Fibroblast of skin of left quadriceps (primary cell): ENCODE measurements around the gene PATZ1.

Source experiments
- DNase-seq, 2 experiments: peaks; one replicate each; pipeline ENCODE4 v3.0.0-alpha.2; 2013; ENCODE audit warnings: low read depth in 2 of 2

PATZ1 gene

DNA sequence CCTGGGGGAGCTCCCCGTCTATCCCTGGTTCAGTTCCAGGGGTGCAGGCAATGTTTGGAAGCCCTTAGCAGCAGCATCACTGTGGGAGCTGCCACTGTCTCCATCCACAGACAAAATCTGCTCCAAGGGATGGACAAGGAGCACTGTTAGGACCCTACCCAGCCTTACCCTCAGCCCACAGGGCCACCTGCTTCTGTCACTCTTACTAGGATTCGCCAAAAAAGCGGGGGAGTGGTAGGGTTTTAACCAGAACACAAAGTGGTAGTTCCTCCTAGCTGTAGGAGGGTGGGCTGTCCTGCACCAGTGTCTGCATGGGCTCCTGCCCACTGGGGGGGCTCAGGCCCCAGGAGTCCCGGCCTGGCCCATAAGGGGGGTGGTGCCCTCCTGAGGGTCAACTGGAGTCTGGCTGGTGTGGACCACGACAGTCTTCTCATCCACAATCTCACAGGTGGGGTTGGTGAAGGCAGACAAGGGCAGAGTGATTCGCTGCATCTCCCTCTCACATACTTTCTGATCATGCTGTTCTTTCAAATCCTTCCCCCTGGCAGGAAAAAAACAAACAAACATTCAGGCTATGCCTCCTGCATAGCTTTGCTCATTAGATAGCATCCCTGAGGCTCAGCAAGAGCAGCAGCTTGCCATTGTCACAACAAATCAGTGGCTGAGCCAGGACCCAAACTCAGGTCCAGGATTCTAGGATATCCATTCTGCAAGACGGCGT, 63.2 kb downstream of the PATZ1 start:
- no peak for DNase-seq

DNA sequence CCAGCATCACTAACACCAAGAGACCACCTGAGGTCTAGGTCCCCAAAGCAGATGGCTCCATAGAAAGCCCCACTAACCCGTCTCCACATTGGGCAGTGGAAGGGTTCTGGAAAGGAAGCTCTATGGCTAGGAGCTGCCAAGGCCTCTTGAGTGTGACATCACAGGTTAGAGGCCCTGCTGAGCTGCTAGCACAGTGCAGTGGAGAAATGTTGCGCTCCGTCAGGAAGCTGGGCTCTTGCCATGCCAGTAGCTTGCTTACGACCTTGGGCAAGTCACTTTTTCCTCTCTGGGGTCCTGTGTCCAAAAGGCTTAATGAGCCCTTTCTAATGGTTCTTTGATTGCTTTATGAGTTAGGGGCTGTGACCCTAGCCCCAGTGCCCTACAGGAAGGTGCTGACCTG, 64.4 kb downstream of the PATZ1 start:
- no peak for DNase-seq

DNA sequence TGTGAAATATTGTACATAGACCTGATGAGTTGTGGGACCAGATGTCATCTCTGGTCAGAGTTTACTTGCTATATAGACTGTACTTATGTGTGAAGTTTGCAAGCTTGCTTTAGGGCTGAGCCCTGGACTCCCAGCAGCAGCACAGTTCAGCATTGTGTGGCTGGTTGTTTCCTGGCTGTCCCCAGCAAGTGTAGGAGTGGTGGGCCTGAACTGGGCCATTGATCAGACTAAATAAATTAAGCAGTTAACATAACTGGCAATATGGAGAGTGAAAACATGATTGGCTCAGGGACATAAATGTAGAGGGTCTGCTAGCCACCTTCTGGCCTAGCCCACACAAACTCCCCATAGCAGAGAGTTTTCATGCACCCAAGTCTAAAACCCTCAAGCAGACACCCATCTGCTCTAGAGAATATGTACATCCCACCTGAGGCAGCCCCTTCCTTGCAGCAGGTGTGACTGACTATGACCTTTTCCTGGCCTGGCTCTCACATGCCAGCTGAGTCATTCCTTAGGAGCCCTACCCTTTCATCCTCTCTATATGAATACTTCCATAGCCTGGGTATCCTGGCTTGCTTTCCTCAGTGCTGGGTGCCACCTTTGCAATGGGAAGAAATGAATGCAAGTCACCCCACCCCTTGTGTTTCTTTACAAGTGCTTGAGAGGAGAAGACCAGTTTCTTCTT, 66.2 kb downstream of the PATZ1 start:
- no peak for DNase-seq

DNA sequence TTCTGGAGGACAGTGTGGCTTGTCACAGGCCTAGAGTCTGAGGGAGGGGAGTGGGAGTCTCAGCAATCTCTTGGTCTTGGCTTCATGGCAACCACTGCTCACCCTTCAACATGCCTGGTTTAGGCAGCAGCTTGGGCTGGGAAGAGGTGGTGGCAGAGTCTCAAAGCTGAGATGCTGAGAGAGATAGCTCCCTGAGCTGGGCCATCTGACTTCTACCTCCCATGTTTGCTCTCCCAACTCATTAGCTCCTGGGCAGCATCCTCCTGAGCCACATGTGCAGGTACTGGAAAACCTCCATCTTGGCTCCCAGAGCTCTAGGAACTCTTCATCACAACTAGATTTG, 66.8 kb downstream of the PATZ1 start:
- no peak for DNase-seq

DNA sequence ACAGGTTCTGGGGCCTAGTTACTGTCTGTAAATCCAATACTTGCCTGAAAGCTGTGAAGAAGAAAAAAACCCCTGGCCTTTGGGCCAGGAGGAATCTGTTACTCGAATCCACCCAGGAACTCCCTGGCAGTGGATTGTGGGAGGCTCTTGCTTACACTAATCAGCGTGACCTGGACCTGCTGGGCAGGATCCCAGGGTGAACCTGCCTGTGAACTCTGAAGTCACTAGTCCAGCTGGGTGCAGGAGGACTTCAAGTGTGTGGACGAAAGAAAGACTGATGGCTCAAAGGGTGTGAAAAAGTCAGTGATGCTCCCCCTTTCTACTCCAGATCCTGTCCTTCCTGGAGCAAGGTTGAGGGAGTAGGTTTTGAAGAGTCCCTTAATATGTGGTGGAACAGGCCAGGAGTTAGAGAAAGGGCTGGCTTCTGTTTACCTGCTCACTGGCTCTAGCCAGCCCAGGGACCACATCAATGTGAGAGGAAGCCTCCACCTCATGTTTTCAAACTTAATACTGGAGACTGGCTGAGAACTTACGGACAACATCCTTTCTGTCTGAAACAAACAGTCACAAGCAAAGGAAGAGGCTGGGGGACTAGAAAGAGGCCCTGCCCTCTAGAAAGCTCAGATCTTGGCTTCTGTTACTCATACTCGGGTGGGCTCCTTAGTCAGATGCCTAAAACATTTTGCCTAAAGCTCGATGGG, 67.4 kb downstream of the PATZ1 start:
- no peak for DNase-seq

DNA sequence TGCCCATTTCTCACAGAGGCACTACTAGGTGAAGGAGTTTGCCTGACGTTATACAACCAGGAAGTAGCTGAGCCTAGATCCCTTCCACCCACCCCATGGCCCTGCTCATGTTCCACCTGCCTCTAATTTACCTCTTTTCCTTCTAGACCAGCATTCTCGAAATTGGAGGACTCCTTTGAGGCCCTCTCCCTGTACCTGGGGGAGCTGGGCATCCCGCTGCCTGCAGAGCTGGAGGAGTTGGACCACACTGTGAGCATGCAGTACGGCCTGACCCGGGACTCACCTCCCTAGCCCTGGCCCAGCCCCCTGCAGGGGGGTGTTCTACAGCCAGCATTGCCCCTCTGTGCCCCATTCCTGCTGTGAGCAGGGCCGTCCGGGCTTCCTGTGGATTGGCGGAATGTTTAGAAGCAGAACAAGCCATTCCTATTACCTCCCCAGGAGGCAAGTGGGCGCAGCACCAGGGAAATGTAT, 68.0 kb downstream of the PATZ1 start:
- DNase-seq: no peak

DNA sequence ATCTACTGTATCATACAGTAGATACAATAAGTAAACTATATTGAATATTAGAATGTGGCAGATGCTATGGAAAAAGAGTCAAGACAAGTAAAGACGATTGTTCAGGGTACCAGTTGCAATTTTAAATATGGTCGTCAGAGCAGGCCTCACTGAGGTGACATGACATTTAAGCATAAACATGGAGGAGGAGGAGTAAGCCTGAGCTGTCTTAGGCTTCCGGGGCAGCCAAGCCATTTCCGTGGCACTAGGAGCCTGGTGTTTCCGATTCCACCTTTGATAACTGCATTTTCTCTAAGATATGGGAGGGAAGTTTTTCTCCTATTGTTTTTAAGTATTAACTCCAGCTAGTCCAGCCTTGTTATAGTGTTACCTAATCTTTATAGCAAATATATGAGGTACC, 68.4 kb downstream of the PATZ1 start:
- no peak for DNase-seq

DNA sequence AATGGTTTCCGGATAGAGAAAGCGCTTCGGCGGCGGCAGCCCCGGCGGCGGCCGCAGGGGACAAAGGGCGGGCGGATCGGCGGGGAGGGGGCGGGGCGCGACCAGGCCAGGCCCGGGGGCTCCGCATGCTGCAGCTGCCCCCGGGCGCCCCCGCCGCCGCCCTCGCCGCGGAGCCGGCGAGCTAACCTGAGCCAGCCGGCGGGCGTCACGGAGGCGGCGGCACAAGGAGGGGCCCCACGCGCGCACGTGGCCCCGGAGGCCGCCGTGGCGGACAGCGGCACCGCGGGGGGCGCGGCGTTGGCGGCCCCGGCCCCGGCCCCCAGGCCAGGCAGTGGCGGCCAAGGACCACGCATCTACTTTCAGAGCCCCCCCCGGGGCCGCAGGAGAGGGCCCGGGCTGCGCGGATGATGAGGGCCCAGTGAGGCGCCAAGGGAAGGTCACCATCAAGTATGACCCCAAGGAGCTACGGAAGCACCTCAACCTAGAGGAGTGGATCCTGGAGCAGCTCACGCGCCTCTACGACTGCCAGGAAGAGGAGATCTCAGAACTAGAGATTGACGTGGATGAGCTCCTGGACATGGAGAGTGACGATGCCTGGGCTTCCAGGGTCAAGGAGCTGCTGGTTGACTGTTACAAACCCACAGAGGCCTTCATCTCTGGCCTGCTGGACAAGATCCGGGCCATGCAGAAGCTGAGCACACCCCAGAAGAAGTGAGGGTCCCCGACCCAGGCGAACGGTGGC, 69.5 kb downstream of the PATZ1 start:
- DNase-seq: no peak
